ENCODE results near the gene OR5AL1.
"Not testable (repeated sequence)": the region's sequence is repeated elsewhere in the genome, so short reads cannot be mapped to it uniquely, and the experiment has no call there.

Gene OR5AL1

GRCh38 chr11:56412396-56412795 is at the start of gene OR5AL1:
Gene OR5AL1 (plus strand): TSS chr11:56412696.
- TF ChIP-seq CTCF (IDR thresholded peaks at IDR 0.05; ENCODE audit: low read depth, low read length): no peak
- H3K4me3 ChIP-seq (replicated peaks in 1 of 2; ENCODE audit: low read depth in 2 of 2, low read length in 2 of 2): no peak within 1 kb of the TSS
- no peak for DNase-seq (ENCODE audit: low read depth in 2 of 2)

GRCh38 chr11:56375324-56375723 is 37.2 kb upstream of the OR5AL1 start, which contains the start of gene OR8U1:
Gene OR8U1 (plus strand): TSS chr11:56375624. CDS start chr11:56375624, 0 bp downstream.
- no peak within 1 kb of the TSS for H3K4me3 ChIP-seq (replicated peaks in 1 of 2; ENCODE audit: low read depth in 2 of 2, low read length in 2 of 2)
- no peak for DNase-seq (ENCODE audit: low read depth in 2 of 2)
- no peak for TF ChIP-seq CTCF (IDR thresholded peaks at IDR 0.05; ENCODE audit: low read depth, low read length)

GRCh38 chr11:56380120-56380519 is 32.4 kb upstream of the OR5AL1 start:
- TF ChIP-seq CTCF (IDR thresholded peaks at IDR 0.05; ENCODE audit: low read depth, low read length): no peak
- H3K4me3 ChIP-seq (replicated peaks in 1 of 2; ENCODE audit: low read depth in 2 of 2, low read length in 2 of 2): no peak overlapping the region
- DNase-seq (ENCODE audit: low read depth in 2 of 2): no peak

GRCh38 chr11:56394381-56394780 is 18.1 kb upstream of the OR5AL1 start:
- TF ChIP-seq CTCF (IDR thresholded peaks at IDR 0.05; ENCODE audit: low read depth, low read length): no peak
- no peak for DNase-seq (ENCODE audit: low read depth in 2 of 2)
- H3K4me3 ChIP-seq (replicated peaks in 1 of 2; ENCODE audit: low read depth in 2 of 2, low read length in 2 of 2): no peak overlapping the region

DNA sequence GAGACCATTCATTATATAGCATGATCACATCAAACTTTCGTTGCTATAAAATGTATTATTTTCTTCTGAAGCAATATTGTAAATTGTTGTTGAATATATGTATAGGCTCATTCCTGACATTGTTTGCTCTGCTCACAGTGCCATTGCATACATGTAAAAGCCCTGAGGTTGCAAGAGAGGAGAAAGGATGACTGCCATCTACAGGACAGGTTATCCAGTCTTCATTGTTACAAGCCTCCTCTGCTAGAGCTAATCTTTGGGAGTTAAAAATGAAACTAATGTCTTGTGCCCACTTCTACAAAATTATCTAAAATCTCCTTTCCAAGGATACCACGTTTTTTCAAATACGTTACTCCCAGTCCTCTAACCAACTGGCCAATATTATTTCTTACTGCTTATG is 16.4 kb upstream of the OR5AL1 start:
- TF ChIP-seq CTCF (IDR thresholded peaks at IDR 0.05; ENCODE audit: low read depth, low read length): no peak

DNA sequence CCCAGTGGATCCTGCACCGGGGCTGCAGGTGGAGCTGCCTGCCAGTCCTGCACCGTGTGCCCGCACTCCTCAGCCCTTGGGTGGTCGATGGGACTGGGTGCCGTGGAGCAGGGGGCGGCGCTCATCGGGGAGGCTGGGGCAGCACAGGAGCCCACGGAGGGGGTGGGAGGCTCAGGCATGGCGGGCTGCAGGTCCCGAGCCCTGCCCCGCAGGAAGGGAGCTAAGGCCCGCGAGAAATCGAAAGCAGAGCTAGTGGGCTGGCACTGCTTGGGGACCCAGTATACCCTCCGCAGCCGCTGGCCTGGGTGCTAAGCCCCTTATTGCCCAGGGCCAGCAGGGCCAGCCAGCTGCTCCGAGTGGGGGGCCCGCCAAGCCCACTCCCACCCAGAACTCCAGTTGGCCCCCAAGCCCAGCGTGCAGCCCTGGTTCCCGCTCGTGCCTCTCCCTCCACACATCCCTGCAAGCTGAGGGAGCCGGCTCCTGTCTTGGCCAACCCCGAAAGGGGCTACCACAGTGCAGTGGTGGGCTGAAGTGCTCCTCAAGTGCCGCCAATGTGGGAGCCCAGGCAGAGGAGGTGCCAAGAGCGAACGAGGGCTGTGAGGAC is 10.5 kb upstream of the OR5AL1 start:
- not testable (repeated sequence) for DNase-seq (ENCODE audit: low read depth in 2 of 2); H3K4me3 ChIP-seq (replicated peaks in 1 of 2; ENCODE audit: low read depth in 2 of 2, low read length in 2 of 2)

More for the DNA sequence above, 16.4 kb upstream of the OR5AL1 start:
- H3K4me3 ChIP-seq (replicated peaks in 1 of 2; ENCODE audit: low read depth in 2 of 2, low read length in 2 of 2): no peak overlapping the region
- no peak for DNase-seq (ENCODE audit: low read depth in 2 of 2)

DNA sequence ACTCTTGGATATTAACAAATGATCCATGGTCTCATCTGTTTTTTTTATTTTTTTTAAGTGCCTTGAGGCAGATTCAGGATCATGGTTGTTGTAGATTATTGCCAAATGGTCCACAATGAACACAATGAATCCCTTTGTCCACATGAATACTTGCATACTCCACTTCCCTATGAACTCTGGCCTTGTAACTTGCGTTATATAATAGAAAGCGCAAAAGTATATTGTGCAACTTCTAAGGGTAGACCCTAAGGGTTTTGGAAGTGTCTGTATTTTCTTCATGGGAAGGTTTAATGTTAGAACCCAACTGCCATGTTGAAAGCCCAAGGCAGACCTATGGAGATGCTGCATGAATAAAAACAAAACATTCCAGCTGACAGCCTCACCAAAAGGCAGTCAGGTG is 8.1 kb upstream of the OR5AL1 start:
- H3K4me3 ChIP-seq (replicated peaks in 1 of 2; ENCODE audit: low read depth in 2 of 2, low read length in 2 of 2): no peak overlapping the region
- no peak for TF ChIP-seq CTCF (IDR thresholded peaks at IDR 0.05; ENCODE audit: low read depth, low read length)
- DNase-seq (ENCODE audit: low read depth in 2 of 2): no peak

Data from cardiac fibroblast (primary cell).